Fibroblast of skin of scalp (primary cell): Measurements from ENCODE around the gene MYB.
"Not testable (repeated sequence)": the region's sequence is repeated elsewhere in the genome, so short reads cannot be mapped to it uniquely, and the experiment has no call there.

Experiments used
- DNase-seq: peaks from one replicate; pipeline ENCODE4 v3.0.0-alpha.2; 2013

The MYB gene

DNA sequence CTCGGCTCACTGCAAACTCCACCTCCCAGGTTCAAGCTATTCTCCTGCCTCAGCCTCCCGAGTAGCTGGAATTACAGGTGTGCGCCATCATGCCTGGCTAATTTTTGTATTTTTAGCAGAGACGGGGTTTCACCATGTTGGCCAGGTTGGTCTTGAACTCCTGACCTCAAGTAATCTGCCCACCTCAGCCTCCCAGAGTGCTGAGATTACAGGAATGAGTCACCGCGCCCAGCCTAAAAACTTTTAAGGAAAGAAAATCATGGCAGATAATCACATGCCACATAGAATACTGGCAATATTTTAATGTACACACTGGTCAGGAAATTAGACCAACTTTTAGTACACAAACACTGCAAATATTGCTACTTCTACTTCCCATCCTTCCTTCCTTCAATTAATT is 16.7 kb upstream of the MYB start:
- not testable (repeated sequence) for DNase-seq

DNA sequence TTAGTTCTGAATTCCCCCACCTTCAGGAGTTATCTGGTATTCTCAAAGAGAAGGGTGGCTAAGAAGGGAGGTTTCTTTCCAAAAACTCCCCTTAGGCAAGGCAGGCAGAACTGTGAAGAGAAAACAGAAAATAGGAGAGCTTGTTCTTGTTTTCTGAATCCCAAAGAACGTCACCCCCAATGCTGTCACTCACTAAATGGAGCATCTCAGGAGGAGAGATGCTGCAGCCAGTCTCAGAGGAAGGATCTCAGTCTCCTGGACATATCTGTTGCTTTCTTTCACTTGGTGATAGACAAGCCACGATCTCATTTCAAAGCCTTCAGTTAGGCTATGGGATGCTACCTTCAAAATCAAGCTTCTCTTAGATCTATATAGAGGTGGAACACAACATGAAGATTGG is 16.1 kb upstream of the MYB start:
- no peak for DNase-seq

DNA sequence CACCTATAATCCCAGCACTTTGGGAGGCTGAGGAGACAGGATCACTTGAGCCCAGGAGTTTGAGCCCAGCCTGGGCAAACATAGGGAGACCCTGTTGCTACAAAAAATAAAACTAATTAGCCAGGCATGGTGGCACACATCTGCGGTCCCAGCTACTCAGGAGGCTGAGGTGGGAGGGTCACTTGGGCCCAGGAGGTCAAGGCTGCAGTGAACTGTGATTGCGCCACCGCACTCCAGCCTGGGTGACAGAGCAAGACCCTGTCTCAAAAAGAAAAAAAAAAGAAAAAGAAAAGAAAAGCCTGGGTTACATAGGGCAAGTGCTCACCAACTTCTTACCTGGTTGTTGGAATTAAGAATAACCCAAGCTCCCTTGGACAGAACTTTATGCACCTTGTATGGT is 14.6 kb upstream of the MYB start:
- no peak for DNase-seq

- DNase-seq, result no peak
Measured at GRCh38 chr6:135167617-135168016, 13.5 kb upstream of the MYB start.

DNA sequence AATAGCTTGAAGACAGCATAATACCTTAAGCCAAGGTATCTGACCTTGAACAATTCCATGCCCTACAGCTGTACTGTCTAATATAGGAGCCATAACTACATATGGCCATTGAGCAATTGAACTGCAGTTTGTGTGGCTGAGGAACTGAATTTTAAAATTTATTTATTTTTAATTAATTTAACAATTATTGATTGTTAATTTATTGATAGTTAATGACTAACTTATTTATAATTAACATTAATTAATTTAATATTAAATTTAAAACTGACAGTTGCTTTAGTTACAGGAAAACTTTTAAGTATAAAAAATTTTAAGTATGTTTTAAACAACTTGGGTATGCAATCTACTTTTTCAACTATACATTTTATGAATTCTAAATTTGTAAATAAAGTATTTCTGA is 12.3 kb upstream of the MYB start:
- no peak for DNase-seq

- no peak for DNase-seq
Measured at GRCh38 chr6:135170238-135170637, 10.9 kb upstream of the MYB start.

- no peak for DNase-seq
Measured at GRCh38 chr6:135170849-135171248, 10.3 kb upstream of the MYB start.

DNA sequence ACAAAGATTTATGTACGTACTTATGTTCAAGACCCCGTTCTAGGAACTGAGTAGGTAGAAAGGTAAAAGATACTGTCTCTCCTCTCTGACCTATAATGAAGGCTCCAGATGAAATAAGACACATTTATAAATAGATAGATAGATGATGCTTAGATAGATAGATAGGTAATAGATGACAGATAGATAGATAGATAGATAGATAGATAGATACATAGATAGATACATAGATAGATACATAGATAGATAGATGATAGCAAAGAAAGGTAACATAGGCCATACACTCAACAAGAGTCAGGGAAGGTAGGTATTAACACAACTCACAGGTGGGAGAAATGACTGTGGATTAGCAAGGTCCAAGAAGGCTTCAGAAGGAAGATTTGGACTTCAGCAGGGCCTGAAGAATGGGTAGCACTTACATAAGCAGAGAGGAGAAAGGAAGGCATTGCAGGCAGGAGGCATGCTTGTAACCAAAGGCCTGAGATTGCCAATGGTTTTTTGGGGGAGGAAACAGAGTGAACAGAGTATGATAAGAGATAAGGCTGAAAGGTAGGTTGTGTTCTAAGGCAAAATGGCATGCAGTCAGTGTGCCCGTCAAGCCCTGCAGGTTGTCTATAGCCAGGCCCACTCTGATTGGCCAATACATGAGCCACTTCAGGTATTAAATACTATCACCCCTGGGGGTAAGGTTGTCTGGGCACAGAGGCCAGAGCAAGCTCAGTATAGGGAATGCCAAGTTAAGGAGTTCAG is 7.7 kb upstream of the MYB start:
- no peak for DNase-seq

GRCh38 chr6:135173989-135174484 is 7.1 kb upstream of the MYB start:
- no peak for DNase-seq

DNA sequence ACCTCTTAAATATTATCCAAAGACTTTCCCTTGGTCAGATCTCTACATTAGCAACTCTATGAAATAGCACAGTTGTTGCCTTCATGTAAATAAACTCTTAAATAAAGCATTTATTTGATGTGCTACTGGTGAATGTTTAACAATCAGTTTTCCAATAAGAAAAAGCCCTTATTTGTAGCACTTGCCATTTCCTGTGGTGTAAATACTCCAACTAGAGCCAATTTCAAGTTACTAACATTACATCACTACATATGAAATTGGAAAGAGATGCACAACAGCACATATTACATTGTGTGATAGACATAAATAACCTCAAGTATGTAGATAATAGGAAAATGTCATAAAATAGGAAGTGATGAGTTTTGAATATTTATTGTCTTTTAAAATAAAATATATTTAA is 5.0 kb upstream of the MYB start:
- DNase-seq, result no peak

DNA sequence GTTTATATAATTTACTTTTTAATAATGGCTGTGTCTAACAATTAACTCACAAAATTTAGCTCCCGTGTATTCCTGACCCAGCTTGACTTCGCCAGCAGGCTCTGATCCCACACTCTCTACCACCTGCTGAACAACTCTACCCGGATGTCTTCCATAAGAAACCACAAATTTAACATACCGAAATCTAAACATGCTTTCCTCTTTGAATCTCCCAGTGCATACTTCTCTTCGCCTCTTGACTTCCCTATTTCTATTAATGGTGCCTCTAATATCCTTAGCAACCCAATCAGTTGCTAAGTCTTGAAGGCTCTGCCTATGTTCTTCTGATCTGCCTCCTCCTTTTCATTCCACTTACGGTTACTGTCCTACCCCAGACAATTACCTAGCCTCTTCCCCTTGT is 4.6 kb upstream of the MYB start:
- DNase-seq, result no peak

DNA sequence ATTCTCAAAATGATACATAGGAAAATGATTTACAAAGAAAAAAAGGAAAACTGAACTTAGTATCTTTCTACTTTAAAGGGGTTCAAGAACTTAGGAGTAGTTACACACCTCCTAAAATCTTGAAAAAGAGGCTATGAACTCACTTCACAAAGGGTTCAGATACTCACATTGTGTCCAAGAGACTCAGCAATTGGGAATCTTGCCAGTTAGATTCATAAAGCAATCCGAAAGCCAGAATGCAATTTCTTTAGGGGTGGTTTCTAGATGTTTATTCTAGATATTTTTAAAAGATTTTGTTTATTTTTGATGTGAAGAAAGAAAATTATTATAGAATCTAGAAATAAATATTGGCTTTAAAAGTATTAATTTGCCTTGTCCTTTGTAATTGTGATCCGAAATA is 1.7 kb upstream of the MYB start:
- no peak for DNase-seq

GRCh38 chr6:135179920-135180541 is 1.1 kb upstream of the MYB start:
- DNase-seq, result no peak

- DNase-seq, result no peak
Measured at GRCh38 chr6:135181333-135182070, 394 bp downstream of the MYB start.

DNA sequence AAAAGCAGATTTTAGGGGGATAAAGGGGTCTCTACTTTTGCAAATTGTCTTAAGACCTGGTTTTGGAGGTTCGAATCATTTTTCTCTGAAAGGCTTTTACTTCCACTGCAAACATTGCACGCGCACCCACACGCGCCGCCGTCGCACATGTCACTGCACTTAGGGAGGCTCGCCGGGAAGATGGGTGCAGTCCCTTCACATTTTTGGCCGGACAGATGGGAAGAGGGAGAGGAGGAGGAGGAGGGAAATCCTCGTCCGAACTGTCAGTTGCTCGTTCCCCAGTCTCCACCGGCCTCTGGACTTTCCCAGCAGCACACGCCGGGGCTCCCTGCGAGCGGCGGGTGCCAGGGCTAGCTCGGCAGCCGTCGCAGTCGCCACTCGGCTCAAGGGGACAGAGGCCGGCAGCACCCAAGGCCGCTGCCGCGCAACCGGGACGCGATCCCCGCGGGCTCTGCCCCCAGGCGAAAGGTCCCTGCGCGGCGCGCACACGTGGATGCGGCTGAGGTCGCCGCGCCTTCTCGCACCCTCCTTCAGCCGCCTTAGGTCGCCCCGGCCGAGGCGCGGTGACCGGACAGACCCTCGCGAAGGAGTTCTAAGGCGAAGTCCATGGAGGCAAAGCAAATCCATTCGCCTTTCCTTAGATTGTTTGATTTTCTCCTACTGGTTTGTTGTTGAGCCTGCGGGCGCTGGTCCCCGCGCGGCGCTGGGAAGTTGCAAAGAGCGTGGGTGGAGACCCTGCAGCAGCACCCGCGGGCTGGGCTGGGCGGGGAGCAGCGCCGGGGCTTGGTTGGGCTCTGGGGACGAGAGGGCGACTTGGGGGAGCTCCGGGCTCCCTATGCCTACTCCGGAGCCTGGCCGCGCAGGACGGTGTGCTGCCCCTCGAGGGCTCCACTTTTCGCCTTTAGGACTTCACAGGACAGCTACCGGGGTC is 1.2 kb downstream of the MYB start:
- DNase-seq, result no peak

GRCh38 chr6:135183002-135183531 is 2.0 kb downstream of the MYB start:
- no peak for DNase-seq

- peak; percentile 29 for DNase-seq
Measured at GRCh38 chr6:135183532-135184440, 2.7 kb downstream of the MYB start.

DNA sequence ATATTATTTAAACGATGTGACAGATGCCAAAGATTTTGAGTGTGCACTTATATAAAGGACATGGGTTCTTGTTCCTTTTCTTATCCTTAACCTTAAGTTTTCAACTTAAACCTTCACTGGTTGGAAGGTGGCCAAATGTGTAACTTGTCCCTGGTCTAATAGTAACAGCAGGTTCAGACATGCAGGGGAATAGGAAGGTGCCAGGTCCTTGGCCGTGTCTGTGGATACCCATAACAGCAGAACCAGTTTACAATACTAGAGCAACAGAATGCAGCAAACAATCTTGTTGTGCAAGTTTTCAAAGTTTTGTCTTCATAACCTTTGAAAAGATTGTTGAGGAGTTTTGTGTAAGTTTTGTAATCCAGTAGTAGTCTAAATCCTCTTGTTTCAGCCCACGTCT is 4.4 kb downstream of the MYB start:
- no peak for DNase-seq

- DNase-seq, result no peak
Measured at GRCh38 chr6:135186255-135186654, 5.1 kb downstream of the MYB start.

GRCh38 chr6:135187372-135187771 is 6.3 kb downstream of the MYB start:
- no peak for DNase-seq

GRCh38 chr6:135188718-135189117 is 7.6 kb downstream of the MYB start:
- DNase-seq, result no peak
